Upper lobe of left lung (tissue), 4 donors: ENCODE data around the gene RIMOC1.

Source experiments
- CTCF ChIP-seq, 6 experiments: fragments of 450-650 bp in 4 of 6; fragments of 200-600 bp in 2 of 6; sonication (generic) in 2 of 6; IDR thresholded peaks; one replicate each; pipeline ENCODE4 v1.5.1; 2016 to 2019; ENCODE audit warnings: antibody characterized with exemption in 6 of 6
- POLR2AphosphoS5 ChIP-seq, 2 donors: sonication (generic); formaldehyde crosslinking; IDR thresholded peaks; one replicate each; pipeline ENCODE4 v1.5.1; 2017; ENCODE audit warnings: antibody characterized with exemption in 2 of 2

DNA sequence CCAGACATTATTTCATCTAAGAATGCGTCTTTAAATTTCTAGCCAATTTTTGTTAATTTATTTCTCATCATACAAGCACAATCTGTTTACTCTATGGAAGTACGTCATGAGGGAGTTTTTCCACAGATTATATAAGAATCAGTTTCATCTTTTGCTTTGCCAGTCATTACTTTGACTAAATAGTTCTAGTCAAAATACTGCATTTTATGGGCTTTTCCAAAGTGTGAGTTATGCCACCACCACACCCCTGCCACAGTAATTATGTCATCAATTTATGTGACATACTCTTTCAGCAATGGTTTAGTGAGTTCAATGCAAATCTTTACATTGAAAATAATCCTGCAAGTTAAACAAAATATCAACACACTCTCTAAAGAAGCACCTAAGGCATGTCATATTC is 2.0 kb downstream of the RIMOC1 start:
- no peak for TF ChIP-seq CTCF (IDR thresholded peaks at IDR 0.05)
- no peak for TF ChIP-seq POLR2AphosphoS5 (IDR thresholded peaks at IDR 0.05)
